Mucosa of rectum (tissue), 2 donors: ENCODE data around the gene FBXW4.
A peak's percentile ranks its signal among the peaks of the same experiment; 100 is the strongest.

Source experiments
- H3K27ac ChIP-seq, 2 donors: one replicate each; pipeline ENCODE4 v1.7.0; 2013; ENCODE audit warnings: inconsistent platforms in 2 of 2, low read depth in 2 of 2, low read length in 2 of 2
- H3K27me3 ChIP-seq, 2 donors: one replicate each; pipeline ENCODE4 v1.7.0; 2013; ENCODE audit warnings: low read length in 2 of 2; ENCODE audit not compliant: control insufficient read depth in 2 of 2, insufficient read depth in 2 of 2
- H3K36me3 ChIP-seq, 2 donors: one replicate each; pipeline ENCODE4 v1.7.0; 2013; ENCODE audit warnings: low read length in 2 of 2; ENCODE audit not compliant: control insufficient read depth in 2 of 2, insufficient read depth in 2 of 2
- H3K4me1 ChIP-seq, 2 donors: one replicate each; pipeline ENCODE4 v1.7.0; 2013; ENCODE audit warnings: low read length in 2 of 2, mild to moderate bottlenecking in 1 of 2; ENCODE audit not compliant: control insufficient read depth in 2 of 2, insufficient read depth in 2 of 2
- H3K4me3 ChIP-seq, 2 donors: one replicate each; pipeline ENCODE4 v1.7.0; 2013; ENCODE audit warnings: low read length in 2 of 2
- H3K9ac ChIP-seq, 2 donors: one replicate each; pipeline ENCODE4 v1.7.0; 2013; ENCODE audit warnings: low read length in 2 of 2, low read depth in 1 of 2, mild to moderate bottlenecking in 1 of 2
- H3K9me3 ChIP-seq, 2 donors: one replicate each; pipeline ENCODE4 v1.7.0; 2013; ENCODE audit warnings: low read length in 2 of 2; ENCODE audit not compliant: control insufficient read depth in 2 of 2
- donor health status: healthy.
- donor health status: Normal muscosa, but diverticular disease.

FBXW4 gene

DNA sequence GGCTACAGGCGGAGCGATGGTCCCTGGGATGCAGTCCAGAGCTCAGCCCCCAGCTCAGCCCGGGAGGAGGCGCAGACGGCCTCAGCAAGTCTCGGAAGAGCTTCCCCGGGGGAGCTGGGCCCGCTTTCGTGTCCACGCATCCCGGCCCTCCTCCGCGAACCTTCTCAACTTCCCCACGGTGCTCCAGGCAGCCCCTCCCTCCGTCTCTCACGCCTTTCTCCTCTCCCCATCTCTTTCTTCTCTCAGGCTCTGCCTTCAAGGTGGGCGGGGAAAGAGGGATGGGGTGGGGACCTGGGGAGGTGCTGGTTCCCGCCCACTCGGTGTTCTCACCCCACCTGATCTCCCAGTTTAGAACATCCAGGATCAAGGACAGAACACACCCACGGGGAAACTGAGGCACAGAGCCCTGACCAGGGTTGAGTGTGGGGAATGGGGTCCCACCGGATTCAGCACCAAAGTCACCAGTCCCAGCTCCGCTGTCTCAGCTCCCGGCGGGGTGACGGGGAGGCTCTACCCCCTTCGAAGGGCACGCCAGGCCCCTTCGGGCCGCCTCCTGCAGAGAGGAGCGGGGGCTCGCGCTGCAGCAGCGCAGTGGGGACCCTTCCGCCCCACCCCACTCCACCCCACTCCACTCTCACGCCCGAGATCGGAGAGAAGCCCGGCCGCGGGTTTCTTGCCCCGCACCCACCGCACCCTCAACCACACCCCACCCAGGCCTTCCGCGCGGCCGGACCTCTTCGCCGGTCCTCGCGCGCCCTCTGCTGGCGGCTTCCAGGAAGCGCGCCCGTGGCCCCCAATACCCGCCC, 125.1 kb downstream of the FBXW4 start:
- Histone ChIP-seq H3K27ac (no peak overlapping the region), H3K9ac (peak overlapping the region in 1 of 2 donors; percentile 37), H3K4me3 (peak overlapping the region; percentile 74 to 77), H3K36me3 (no peaks in the 10 kb centered on the region), H3K4me1 (peaks cover 9 to 10% of the 10 kb centered on the region in 2 donors), H3K27me3 (peaks cover 37 to 44% of the 10 kb centered on the region in 2 donors), H3K9me3 (peaks cover 0 to 4% of the 10 kb centered on the region in 2 donors)

DNA sequence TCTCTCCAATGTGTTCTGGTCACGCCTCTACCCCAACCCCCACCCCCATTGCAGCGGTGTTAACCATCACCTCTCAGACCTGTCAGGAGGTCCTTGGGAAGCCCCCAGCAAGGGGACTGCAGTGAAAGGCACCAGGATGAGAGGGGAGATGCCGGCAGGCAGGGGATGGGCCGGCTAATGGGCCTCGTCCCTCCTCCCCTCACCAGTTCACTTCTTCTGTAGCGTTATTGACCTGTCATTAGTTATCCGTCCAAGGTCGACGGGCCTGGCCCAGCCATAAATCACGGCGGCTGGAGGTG, 125.7 kb downstream of the FBXW4 start:
- H3K27me3 ChIP-seq: peaks cover 37 to 44% of the 10 kb centered on the region in 2 donors
- H3K9ac ChIP-seq: no peak overlapping the region
- peaks cover 0 to 4% of the 10 kb centered on the region in 2 donors for H3K9me3 ChIP-seq
- H3K27ac ChIP-seq: no peak overlapping the region
- H3K4me1 ChIP-seq: peaks cover 9 to 10% of the 10 kb centered on the region in 2 donors
- no peak overlapping the region for H3K4me3 ChIP-seq
- H3K36me3 ChIP-seq: no peaks in the 10 kb centered on the region

DNA sequence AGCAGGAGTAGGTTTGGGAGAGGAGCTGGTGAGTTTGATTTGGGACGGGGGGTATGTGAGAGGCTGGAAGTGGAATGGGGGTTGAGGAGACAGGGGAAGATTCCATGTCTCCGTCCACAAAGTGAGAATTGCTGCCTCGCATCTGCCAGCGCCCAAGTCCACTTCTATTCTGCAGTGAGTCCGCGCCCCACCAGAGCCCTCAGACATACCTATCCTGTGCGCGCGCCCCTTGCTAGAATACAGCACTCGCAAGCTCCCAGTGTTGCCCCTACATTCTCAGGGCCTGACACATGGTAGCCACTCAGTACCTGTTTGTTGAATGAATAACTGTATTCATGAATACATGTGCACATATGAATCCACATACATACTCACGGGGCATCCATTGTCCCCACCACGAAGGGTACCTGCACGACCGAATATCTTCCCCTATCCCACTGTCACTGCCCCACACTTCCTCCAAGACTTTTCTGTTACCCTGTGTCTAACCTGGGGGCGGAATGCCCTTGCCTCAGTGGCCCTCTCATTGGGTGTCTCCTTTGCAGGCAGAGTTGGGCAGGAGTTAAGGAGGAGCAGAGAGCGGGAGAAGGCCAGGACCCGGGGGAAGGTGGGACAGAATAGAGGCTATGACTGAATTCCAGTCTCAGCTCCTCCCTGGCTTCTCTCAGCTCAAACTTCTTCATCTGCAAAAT, 126.8 kb downstream of the FBXW4 start:
- peaks cover 37 to 51% of the 10 kb centered on the region in 2 donors for H3K27me3 ChIP-seq
- no peak overlapping the region for H3K9ac ChIP-seq
- no peak overlapping the region for H3K4me3 ChIP-seq
- peaks cover 0 to 4% of the 10 kb centered on the region in 2 donors for H3K9me3 ChIP-seq
- H3K36me3 ChIP-seq: no peaks in the 10 kb centered on the region
- H3K4me1 ChIP-seq: peaks cover 9 to 10% of the 10 kb centered on the region in 2 donors
- no peak overlapping the region for H3K27ac ChIP-seq

DNA sequence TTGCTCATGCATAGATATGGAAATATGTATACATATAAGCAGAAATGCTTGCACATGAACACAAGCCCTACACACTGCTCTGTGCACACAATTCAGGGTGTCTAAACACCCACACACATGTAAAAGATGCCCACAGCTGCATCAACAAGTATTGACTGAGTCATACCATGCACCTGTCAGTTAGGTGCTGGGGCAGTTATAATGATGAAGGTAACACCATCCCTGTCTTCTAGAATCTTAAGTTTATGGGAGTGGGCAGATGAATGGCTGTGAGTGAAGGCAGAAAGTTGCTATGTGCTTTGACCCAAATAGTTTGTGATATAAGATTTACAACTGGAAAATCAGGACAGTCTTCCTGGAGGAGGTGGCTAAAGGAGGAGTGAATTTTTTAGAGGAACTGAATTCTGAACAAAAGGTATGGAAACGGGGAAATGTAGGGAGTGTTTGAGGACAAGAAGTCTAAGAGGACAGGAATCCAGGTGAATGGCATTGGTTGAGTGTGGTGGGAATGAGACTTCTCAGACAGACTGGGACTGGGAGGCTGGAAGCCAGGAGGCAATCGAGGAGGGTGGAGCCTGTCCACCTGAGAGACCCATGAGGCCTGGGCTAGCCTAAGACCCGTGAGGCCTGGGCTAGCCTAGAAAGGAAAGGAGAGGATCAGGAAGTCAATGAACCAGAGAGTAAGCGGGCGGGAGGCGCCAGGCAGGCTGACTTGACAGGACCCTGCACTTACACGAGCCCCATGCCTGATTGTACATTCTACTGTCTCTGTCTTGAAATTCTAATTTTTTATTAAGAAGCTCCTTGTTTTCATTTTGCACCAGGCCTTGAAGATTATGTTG, 127.6 kb downstream of the FBXW4 start:
- Histone ChIP-seq H3K9ac (no peak overlapping the region), H3K36me3 (no peaks in the 10 kb centered on the region), H3K4me3 (no peak overlapping the region), H3K27ac (no peak overlapping the region), H3K4me1 (peaks cover 9 to 10% of the 10 kb centered on the region in 2 donors), H3K27me3 (peaks cover 37 to 51% of the 10 kb centered on the region in 2 donors), H3K9me3 (no peaks in the 10 kb centered on the region)

DNA sequence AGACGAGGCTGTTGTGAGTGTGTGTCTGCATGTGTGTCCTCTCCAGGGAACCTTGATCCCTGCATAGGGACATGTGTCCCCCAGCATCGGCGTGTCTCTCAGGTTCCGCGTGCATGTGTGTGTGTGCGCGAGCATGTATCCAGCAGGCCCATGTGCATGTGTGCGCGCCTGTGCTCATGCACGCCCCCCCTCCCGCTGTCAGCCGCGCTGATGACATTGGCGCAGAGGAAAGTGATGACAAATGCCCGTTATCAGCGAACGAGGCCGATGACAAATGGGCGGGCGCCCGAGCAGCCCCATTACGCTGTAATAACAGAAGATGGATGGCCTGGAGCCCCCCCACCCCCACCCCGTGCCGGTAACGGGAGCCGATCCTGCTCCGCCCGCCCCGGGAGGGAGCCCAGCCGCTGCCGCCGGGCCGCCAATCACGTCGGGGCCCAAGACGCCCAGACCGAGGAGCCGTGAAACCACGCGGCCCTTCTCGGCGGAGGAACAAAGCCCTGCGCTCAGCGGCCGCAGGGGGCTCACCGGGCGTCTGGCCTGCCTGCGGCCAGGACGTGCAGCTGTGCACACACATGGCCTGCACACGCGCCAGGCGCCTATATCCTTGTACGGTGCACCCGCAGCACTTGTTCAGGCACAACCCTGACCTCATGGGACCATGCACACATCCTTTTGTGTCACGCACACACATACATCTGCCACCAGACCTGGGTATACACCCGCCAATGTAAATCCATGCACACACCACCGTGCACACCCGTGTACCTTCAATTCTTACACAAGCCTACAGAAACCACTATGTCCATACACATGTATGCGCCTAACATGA, 128.4 kb downstream of the FBXW4 start:
- peaks cover 37 to 54% of the 10 kb centered on the region in 2 donors for H3K27me3 ChIP-seq
- H3K27ac ChIP-seq: no peak overlapping the region
- H3K4me3 ChIP-seq: no peak overlapping the region

DNA sequence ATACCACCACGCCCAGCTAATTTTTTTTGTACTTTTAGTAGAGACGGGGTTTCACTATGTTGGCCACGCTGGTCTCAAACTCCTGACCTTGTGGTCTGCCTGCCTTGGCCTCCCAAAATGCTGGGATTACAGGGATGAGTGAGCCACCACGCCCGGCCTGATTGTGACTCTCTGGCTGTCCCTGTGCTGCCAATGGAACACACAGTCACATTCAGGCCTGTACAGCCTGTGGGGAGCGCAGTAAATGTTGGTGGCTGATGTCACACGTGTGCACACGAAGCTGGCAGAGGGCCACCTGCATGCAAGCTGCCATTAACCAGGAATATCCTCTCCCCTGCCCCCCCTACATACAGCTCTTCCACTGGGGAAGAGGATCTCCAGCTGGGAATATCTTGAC, 129.0 kb downstream of the FBXW4 start:
- Histone ChIP-seq H3K4me1 (peaks cover 9 to 10% of the 10 kb centered on the region in 2 donors), H3K9me3 (no peaks in the 10 kb centered on the region), H3K27me3 (peaks cover 37 to 55% of the 10 kb centered on the region in 2 donors), H3K27ac (no peak overlapping the region), H3K4me3 (no peak overlapping the region), H3K36me3 (no peaks in the 10 kb centered on the region), H3K9ac (no peak overlapping the region)

More for the DNA sequence above, 128.4 kb downstream of the FBXW4 start:
- Histone ChIP-seq H3K9me3 (no peaks in the 10 kb centered on the region), H3K4me1 (peaks cover 9 to 10% of the 10 kb centered on the region in 2 donors), H3K36me3 (no peaks in the 10 kb centered on the region), H3K9ac (no peak overlapping the region)

DNA sequence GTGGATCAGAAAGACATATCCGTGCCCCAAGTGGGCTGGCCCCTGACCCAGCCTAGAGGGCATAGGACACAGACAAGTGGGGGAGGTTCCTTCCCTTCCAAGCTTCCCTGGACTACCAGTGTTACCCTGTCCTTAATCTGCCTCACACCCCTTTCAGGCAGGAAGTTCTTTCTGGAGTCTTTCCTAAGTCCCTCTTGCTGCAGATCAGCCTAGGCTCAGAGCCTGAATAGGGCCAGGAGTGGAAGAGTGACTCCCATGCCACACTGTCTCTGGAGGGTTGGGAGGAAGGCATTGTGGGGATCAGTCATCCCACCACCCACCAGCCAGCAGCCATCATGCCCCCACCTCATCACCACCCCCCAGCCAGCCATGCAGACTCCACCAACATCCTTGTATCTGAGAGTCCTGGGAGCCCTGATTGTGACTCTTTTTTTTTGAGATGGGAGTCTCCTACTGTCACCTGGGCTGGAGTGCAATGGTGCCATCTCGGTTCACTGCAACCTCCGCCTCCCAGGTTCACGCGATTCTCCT, 129.5 kb downstream of the FBXW4 start:
- peaks cover 37 to 55% of the 10 kb centered on the region in 2 donors for H3K27me3 ChIP-seq
- no peaks in the 10 kb centered on the region for H3K9me3 ChIP-seq
- H3K9ac ChIP-seq: no peak overlapping the region

DNA sequence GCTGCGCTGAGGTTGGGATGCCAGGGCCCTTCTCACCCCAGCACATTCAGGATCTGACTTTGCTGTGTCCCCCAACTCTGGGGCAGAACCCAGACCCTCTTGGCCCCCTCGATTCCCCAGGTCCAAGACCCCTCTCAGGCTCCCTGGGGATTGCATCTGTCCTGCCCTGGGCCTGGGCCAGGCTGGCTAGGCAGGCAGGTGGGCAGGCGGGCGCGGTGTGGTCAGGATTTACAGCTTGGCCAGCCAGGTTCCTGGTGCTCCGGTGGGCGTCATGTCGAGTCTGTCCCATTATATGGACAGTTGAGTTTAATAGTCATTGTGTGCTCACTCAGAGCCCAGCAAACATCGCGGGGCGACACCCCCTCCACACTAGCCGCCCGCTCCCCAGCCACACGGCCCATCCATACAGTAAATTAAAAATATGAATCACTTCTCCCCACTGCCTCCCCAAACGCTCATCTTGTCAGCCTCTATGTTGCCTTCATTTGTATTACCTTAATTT, 130.4 kb downstream of the FBXW4 start:
- H3K4me3 ChIP-seq: no peak overlapping the region
- peaks cover 0 to under 1% of the 10 kb centered on the region in 2 donors for H3K4me1 ChIP-seq
- H3K9me3 ChIP-seq: no peaks in the 10 kb centered on the region
- H3K9ac ChIP-seq: no peak overlapping the region
- peaks cover 35 to 50% of the 10 kb centered on the region in 2 donors for H3K27me3 ChIP-seq
- no peaks in the 10 kb centered on the region for H3K36me3 ChIP-seq
- no peak overlapping the region for H3K27ac ChIP-seq

More for the DNA sequence above, 129.5 kb downstream of the FBXW4 start:
- Histone ChIP-seq H3K36me3 (no peaks in the 10 kb centered on the region), H3K4me1 (peaks cover 6 to 7% of the 10 kb centered on the region in 2 donors), H3K4me3 (no peak overlapping the region), H3K27ac (no peak overlapping the region)

DNA sequence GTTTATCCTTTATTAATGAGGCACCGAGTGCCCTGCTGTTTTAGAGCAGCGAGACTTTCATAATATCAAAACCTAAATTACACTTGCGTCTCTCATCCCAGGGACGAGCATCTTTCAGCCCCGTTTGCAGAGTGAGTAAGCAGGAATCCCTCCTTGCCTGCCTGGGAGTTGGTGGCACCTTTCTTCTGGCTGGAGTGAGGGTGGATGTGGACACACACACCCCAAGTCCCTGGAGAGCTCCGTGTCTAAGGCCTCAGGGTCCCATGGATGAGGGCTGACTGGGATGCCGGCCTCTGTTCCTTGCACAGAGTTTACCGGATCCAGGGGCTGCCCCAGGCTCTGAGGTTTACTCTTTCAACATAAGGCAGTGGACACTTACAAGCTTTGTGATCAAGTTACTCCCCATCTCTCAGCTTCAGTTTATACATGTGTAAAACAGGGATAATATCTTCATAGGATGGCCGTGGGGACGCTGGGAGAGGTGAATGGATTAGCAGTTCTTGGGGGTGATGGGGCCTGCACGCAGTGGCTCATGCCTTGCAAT, 131.4 kb downstream of the FBXW4 start:
- Histone ChIP-seq H3K4me1 (no peaks in the 10 kb centered on the region), H3K27ac (no peak overlapping the region), H3K36me3 (no peaks in the 10 kb centered on the region), H3K9me3 (no peaks in the 10 kb centered on the region), H3K27me3 (peaks cover 28 to 45% of the 10 kb centered on the region in 2 donors), H3K4me3 (no peak overlapping the region), H3K9ac (no peak overlapping the region)
